ENCODE data around the gene HSF5.
"Not testable (repeated sequence)": the region's sequence is repeated elsewhere in the genome, so short reads cannot be mapped to it uniquely, and the experiment has no call there.

Gene HSF5

DNA sequence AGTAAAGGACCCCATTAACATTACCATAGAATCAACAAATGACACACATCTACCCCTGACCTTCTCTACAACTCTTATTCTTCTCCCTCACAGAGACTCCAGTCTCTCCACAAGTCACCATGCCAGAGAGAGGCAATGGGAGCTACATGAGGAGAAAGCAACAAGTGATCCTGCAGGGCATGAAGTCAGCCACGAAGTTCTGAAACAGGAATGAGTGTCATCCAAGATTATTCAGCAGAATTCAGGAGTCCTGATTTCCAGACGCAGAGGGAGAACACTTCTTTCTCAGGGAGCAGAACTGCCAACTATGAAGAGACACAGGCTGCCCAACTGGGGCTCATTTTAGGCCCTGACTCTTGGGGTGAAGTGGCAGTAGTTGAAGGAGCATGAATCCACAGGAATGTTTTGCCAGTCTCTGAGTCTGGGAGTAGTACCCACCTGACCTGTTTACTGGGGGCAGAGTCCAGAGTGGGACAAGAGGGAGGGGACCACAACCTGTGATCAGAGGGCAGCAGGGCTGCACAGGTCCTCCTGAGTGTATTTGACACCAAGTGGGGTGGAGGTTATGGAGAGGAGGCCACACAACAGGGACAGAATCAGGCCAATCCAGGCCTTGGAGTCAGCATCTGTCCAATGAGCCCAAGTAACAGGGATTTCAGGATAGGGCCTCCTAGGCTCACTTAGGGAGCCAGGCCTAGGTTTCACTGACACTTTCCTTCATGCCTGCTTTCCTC is 28.6 kb upstream of the HSF5 start:
- DNase-seq (ENCODE audit: low read depth): no peak

DNA sequence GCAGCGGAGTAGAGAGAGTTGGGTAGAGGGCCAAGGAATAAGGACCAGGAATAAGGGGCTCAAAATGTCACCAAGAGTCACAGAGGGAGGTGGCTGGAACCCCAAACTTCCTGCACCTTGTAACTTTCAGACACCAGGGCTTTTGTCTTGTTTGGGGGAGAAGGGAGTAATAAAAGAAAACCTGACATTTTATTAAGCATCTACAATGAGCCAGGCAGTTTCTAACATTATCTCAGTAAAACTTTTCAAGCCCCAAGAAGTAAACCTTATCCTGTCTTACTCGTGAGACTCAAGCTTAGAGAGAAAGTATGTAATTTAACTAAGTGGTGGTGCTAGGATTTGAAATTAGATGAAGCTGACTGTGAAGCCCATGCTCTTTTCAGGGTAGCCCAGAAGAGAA is 27.1 kb upstream of the HSF5 start:
- no peak for DNase-seq (ENCODE audit: low read depth)

DNA sequence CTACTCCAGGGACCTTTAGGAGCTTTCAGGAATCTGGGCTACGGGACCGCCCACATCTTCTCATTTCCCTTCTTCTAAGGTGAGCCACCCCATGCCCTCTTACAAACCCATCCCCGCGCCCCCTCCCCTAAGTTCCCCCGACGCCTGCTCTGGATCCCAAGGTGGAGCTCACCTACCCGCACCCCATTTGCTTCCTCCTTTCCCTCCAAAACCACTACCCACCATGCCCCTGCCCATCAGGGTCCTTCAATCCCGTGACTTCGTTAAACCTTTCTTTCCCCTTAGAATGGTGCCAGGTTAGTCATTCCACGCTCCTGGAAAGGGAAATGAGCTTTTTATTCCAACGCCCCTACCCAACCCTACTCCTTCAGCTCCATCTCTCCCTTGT is 26.6 kb upstream of the HSF5 start:
- no peak for DNase-seq (ENCODE audit: low read depth)

DNA sequence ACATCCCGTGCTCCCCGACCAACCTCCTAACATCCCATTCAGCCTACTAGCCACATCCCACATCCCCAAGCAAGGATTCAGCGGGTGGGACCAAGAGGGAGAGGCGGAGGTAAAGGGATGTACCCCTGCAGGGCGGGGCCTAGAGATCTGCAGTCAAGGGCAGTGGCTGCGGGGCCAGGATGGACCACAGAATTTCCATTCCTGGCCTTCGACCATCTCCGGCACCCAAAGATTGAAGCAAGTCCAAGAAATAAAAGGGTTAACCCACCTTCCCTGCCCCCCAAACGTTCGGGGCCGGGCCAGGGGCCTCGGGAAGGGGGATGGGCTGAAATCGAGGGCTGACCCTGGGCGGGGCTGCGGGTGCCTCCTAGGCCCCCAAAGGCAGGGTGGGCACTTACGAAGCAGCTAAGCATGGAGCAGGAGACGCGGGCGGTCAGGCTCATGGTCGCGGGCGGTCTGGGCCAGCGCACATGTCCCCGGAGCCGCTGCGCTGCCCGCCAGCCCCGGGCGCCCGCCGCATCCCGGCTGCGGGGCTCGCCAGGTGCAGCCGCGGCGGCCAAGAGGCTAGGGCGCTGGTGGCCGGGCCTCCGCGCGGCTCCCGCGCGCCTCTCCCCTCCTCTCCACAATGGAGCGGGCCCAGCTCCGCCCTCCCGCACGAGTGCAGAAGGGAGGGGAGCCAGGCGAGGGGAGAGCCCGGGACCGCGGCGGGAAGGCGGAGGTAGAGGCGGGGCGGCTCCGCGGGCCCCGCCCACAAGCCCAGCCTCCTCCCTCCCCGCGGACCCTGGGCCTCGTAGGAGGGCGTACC is 26.0 kb upstream of the HSF5 start, which contains the start of gene MTMR4:
Gene MTMR4, minus strand, starts transcription at position 674 of the 805 bp plus-strand sequence. Its CDS starts 231 bp downstream, at position 443.
- peak; percentile 34 for DNase-seq (ENCODE audit: low read depth)

DNA sequence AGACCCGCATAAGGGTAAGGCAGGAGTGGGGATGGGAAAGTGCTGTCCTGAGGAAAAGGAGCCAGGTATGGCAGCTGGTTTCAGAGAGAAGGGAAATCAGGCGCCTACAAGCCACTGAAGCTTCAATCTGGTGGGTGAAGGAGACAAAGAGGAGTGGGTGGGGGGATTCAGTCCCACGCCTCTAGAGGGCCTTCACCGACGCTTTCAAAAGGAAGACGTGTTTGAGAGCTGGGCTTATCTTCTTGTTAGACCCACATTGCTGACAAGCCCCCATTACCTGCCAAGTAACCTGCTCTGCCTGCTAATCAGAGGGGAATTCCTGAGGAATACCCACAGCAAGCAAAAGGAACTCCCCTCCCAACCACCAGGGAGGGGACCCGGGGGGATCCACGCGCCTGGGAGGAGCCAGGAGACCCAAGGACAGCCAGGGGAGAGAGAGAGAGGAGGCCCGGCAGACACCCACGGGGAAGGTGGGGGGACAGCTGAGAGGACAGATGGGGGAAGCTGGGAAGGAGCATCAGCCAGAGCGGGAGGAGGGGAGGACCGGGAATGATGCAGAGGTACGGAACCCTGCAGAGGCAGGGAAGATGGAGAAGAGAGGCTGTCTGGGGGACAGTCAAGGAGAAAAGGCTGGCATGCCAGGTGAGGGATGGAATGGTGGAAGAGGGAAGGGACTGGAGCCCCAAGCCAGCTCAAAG is 25.2 kb upstream of the HSF5 start:
- DNase-seq (ENCODE audit: low read depth): no peak

DNA sequence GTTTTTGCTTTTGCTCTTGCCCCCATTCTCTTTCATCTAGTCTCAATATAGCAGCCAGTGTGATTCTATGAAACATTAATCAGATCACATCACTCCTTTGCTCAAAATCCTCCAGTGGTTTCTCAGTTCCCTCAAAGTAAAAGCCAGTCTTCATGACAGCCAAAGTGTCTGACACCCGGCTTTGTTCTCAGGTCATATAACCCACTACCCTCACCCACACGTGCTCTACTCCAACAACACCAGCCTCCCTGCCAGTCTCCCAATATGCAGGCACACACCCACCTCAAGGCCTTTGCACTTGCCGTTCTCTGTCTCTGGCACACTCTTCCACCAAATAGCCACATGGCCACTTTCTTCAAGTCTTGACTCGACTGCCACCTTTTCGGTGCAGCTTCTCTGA is 21.9 kb upstream of the HSF5 start:
- DNase-seq (ENCODE audit: low read depth): no peak

DNA sequence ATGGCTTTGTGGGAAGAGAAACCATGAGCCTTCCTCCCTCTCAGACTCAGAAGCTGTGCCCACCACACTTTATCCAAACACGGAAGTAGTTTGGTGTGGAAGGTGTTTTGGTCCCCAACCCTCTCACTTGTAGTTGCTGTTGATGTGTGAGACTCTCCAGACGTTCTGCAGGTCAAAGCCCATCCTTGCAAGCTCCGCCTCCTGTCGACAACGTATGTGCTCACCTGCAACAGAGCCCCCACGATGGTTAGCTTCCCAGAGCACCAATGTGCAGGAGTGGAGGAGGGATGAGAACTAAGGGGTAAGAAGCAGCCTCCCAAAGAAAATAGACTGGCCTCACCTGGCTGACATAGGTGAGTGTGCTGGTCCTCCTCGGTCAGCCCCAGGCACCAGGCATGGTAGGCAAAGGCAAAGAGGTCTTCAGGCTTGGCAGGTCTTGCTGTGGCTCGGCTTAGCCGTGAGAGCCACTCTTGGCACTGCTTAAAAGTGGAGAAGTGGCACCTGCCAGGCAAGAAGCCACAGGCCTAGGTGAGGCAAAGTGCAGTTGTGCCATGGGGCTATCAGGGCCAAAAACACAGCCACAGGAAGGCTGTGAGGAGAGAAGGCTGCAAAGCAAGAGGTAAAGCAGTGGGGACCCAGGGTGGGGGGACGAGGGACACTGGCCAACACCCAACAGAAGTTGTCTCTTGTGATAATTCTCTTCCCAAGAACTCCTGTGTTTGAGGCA is 20.3 kb upstream of the HSF5 start:
- no peak for DNase-seq (ENCODE audit: low read depth)

DNA sequence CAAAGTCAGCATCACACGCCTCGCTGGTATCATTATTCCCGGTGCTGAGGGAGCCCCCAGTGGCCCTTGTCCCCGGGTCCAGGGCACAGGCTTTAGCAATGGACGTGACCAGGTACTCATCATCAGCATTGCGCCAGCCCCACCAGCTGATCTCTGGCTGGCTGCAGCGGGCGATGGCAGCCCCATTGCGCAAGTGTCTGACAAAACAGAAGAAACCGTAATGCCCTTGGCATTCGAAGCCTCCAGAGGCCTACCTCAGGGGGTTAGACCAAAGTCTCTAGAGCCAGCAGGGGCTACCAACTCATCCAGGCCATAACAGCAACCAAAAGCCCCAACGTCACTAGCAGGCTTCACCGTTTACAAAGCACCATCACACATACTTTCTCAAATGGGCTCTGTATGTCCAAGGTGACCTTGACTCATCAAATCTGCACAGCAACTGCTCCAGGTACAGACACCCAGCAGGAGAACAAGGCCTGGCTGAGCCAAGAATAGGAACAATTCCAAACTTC is 19.0 kb upstream of the HSF5 start:
- peak; percentile 78 for DNase-seq (ENCODE audit: low read depth)

DNA sequence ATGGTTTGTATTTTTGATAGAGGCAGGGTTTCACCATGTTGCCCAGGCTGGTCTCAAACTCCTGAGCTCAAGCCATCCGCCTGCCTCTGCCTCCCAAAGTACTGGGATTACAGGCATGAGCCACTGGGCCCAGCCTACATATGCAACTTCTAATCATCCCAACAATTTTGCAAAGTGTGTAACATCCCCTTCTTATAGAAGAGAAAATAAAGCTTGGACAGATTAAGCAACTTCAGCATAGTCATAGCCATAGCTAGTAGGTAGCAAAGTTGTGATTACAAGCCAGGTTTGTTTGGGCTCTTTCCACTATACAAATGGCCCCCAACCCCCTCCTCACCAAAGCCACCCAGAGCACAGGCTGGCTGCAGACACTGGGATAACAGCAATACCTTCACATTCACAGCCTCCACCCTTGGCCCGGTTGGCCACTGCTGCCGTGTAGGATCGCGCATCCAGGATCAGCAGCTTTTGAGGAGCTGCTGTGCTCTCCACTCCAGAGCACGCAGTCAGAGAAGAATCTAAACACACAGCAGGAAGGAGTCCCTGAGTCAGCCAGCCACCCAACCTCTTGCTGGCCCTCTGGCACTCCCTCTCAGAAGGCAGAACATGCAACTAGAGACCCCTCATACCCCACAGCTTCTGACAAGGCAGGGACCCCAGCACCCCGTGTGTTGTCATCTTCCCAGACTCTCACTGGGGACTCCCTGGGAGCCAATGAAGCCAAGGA is 18.3 kb upstream of the HSF5 start:
- no peak for DNase-seq (ENCODE audit: low read depth)

DNA sequence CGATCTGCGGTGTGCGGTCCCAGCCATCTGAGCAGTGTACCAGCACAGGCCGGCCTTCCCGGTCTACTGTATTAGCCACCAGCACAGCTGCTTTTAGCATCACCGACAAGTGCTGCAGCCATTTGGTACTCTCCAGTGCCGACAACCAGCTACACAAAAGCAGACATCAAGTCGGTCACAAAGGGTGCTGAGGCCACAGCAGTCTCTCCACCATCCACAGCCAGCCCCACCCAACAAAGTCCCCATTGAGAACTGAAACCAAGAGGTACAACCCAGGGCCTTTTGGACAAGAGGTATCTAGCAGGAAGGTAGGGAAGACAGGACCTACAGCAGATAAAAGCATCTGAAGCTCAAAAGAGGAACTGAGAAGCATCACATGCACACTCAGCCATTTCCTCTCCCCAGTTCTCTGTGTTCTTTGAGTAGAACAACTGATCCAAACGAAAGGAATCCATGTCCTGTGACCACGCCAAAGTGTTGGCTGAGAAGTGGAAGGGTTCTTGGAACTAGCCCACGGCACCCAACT is 16.7 kb upstream of the HSF5 start:
- no peak for DNase-seq (ENCODE audit: low read depth)

DNA sequence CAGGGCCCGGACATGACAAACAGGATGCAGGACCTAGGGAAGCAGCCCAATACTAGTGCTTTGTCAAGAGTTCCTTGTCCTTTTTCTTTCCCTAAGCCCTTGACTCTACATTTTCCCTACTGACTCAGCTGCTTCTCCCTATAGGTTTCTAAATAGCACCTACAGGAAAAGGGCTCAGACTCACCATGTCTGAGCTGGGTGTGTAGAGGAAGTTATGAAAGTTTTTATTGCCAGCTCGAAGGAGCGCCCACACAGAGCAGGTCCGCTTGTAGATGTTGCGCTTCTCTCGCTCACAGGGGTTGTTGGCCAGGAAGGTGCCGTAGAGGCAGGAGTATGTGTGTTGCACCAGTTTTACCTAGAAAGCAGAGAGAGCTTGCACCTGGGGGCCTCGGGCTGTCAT is 15.7 kb upstream of the HSF5 start:
- DNase-seq (ENCODE audit: low read depth): no peak

DNA sequence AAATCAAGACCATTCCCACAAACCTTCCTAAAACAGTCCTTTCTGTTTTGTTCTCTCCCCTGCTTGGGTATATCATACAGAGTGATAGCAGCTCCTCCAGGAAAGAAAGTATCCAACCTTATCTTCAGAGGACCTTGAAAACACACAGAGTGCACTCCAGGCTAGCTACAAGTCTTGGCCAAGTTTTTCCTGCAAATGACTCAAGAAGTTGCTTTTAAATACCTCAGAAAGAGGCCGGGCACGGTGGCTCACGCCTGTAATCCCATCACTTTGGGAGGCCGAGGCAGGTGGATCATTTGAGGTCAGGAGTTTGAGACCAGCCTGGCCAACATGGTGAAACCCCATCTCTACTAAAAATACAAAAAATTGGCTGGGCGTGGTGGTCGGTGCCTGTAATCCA is 14.9 kb upstream of the HSF5 start:
- not testable (repeated sequence) for DNase-seq (ENCODE audit: low read depth)

DNA sequence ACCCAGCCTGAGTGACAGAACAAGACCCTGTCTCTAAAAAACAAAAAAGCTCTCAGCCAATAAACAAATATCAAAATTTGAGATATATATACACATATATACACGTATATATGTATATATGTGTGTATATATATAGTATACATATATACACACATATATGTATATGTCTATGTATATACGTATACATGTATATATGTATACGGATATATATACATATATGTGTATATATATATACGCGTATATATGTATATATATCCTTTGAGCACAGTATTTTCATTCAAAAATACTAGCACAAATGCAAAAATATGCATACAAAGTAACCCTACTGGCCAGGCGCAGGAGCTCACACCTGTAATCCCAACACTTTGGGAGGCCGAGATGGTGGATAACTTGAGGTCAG is 13.2 kb upstream of the HSF5 start:
- no peak for DNase-seq (ENCODE audit: low read depth)

DNA sequence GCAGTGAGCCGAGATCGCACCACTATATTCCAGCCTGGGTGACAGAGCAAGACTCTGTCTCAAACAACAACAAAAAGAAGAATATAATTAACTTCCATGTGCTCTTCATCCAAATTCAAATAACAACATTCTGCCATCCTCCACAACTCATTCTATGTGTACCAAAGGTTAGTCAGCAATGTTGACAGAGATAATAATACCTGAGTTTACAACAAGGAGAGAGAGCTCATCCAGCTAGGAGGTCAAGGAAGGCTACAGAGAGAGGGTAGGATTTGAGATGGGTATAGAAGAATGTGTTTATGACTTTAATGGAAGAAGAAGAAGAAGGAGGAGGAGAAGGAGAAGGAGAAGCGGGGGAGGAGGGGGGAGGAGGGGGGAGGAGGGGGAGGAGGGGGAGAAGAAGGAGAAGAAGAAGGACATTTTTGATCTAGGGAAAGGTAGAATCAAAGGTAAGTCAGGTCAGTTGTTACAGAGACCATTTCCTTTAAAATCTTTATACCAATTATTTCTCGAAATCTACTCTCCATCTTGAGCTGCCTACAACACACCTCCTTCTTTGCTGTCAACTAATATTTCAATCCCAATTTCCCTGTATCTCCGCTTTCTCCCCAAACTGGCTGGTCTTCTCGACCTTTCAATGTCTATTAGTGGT is 10.1 kb upstream of the HSF5 start:
- no peak for DNase-seq (ENCODE audit: low read depth)

DNA sequence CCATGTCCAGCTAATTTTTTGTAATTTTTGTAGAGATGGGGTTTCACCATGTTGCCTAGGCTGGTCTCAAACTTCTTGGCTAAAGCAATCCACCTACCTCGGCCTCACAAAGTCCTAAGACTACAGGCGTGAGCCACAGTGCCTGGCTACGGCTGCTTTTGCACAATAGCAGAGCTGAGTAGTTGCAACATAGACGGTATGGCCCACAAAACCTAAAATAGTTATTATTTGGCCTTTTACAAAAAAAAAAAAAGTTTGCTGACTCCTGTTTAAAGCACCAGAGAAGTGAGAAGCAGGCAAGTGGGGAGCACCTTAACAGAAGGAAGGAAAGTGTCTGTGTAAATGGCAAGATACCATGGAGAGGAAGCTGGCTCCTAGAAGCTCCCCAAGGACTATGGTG is 5.3 kb upstream of the HSF5 start:
- no peak for DNase-seq (ENCODE audit: low read depth)

DNA sequence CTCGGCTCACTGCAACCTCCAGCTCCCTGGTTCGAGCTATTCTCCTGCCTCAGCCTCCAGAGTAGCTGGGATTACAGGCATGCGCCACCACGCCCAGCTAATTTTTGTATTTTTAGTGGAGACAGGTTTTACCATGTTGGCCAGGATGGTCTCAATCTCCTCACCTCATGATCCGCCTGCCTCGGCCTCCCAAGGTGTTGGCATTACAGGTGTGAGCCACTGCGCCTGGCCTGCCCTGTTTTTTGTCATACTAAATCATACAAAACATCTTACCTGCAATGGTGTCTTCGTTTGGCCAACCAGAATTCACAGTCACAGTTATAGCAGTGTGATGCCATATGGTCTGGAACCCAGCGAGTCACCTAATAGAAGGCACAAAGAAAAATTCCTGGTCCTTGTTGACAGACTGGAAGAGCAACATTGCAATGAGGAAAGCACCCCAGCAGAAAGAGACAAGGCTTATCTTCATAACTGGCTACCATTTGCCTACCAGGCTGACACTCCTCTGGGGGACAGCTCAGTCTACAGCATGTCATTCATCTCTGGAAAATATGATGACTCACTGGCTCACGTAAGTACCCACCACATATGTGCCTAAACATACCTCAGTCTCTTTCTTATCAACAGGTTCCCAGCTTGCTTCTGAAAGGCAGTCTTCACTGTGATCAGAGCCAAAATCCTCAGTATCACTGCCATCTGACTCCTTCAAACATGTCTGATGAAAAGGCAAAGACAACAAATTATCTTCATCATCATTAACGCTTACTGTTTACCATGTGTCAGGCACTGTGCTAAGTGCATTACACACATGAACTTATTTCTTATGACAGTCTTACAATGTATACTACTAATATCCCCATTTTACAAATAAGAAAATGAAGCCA is 4.3 kb upstream of the HSF5 start:
- DNase-seq (ENCODE audit: low read depth): no peak

DNA sequence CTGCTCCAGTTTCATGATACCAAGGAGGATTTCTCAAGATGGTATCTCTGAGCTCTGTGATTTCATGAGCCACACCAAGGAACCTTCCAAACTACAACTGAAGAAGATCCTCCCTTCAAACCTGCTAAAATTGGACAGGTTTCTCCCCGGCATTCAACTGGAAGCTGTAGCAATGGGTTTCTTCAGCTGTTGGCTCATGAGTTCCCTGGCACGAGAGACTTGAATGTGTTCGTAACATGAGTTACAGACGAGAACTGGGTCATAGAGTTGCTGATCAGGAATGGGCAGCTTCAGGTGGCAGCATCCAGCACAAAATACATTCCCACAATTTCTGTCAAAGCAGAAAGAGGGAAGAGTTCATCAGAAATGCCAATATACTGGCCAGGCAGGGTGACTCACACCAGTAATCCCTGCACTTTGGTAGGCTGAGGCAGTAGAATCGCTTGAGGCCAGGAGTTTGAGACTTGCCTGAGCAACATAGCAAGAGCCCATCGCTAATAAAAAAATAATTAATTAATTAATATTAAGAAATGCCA is 3.4 kb upstream of the HSF5 start:
- no peak for DNase-seq (ENCODE audit: low read depth)

DNA sequence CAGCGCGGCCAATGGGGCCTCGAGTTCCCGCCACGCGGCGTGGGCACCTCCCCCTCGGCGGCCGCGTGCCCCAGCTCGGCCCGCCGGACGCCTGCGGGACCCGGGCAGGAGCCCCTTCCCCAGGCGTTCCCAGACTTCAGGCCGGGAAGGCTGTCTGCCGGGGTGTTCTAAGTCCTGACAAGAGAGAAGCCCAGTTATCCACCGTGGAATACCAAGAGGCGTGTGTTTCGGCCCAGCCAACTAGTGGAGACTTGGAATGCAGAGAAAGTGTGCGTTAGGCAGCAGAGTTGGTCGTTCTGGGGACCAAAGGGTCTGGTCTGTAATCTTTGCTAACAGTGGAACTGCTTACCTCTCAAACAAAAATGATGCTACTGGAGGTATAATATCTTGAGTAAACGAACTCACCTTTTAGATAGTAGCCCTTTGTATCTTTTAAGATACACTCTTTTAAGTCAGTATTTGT is 251 bp upstream of the HSF5 start:
- DNase-seq (ENCODE audit: low read depth): no peak

DNA sequence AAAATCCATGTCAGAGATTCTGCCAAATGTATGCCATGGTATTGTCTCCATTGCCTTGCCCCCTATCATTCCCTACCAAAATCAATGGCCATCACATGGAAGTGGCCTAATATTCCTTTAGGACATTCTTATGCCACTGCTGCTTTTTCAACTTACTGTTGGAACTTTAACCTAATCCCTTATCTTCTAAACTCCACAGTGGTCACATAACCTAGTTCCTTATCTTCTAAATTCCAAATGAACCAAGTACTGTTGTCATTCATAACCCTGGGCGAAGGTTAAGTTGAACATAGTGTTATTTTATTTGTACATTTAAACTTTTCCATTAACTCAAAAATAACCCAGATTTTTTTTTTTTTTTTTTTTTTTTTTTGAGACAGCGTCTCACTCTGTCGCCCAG is 3.6 kb downstream of the HSF5 start:
- no peak for DNase-seq (ENCODE audit: low read depth)
